ENCODE data around the gene TMA7B.

The TMA7B gene

GRCh38 chr22:39974065-39974464, 13.9 kb downstream of the TMA7B start:
- no peak for TF ChIP-seq CTCF (IDR thresholded peaks at IDR 0.05; ENCODE audit: low read depth, low read length)
- H3K9me3 ChIP-seq = no peaks in the 10 kb centered on the region
- H3K4me1 ChIP-seq = no peaks in the 10 kb centered on the region
- no peak for DNase-seq
- H3K36me3 ChIP-seq = no peaks in the 10 kb centered on the region
- H3K4me3 ChIP-seq (ENCODE audit: low read depth, low read length) = no peak overlapping the region
- H3K27me3 ChIP-seq = peaks cover 28% of the 10 kb centered on the region

DNA sequence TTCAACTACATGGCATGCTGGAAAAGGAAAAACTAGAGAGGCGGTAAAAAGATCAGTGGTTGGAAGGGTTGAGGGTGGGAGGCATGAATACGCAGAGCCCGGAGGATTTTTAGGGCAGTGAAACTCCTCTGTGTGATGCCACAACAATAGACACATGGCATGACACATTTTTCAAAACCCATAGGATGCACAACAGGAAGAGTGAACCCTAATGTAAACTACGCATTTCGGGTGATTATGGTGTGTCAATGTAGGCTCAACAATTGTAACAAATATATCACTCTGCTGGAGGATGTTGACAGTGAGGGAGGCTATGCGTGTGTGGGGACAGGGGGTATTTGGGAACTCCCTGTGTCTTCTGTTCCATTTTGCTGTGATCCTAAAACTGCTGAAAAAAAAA, 18.9 kb downstream of the TMA7B start:
- Histone ChIP-seq H3K4me3 (ENCODE audit: low read depth, low read length) (no peak overlapping the region), H3K9me3 (no peaks in the 10 kb centered on the region; the same call in 1 of the 2 replicates), H3K4me1 (no peaks in the 10 kb centered on the region; the same call in 1 of the 2 replicates), H3K27me3 (peaks cover 14% of the 10 kb centered on the region), H3K36me3 (no peaks in the 10 kb centered on the region)
- TF ChIP-seq CTCF (IDR thresholded peaks at IDR 0.05; ENCODE audit: low read depth, low read length) = no peak
- no peak for DNase-seq

DNA sequence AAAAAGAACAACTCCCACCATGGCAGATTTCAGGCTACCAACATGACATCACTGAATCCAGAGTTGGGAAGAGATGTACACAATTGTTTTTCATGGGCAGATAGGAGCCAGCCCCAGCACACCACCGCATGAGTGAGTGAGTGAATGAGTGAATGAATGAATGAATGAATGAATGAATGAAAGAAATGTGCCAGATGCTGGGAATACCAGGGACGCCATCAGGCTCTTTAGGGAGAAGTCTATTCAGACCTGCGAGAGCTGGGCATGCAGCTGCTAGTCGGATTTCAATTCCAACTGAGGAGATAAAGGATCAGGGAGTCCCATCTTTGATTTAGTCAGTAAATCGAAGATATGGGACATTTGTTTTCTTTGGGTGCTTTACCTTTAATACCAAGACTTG, 19.3 kb downstream of the TMA7B start:
- TF ChIP-seq CTCF (IDR thresholded peaks at IDR 0.05; ENCODE audit: low read depth, low read length) = no peak
- Histone ChIP-seq H3K9me3 (no peaks in the 10 kb centered on the region; the same call in 1 of the 2 replicates), H3K36me3 (no peaks in the 10 kb centered on the region), H3K27me3 (peaks cover 10% of the 10 kb centered on the region), H3K4me1 (no peaks in the 10 kb centered on the region; the same call in 1 of the 2 replicates), H3K4me3 (ENCODE audit: low read depth, low read length) (no peak overlapping the region)
- DNase-seq = no peak

DNA sequence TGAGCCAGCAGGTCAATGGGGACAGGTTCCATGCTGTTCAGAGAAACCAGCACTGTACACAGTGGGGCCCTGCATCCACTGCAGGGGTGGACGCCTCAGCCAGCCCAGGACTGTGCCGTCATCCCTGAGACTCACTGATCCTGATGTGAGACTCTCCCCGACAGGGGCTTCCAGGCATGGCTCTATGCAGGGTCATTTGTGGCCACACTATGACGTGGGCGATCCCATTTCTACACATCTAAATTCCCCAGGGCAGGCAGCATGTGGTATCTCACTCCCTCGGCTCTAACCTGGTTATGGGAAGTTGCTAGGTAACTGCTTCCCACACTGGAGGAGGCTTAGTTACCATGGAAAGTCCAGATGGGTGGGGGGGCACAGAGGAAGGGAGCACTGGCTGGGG, 20.4 kb downstream of the TMA7B start:
- H3K4me3 ChIP-seq (ENCODE audit: low read depth, low read length) = no peak overlapping the region
- no peaks in the 10 kb centered on the region for H3K36me3 ChIP-seq
- no peak for TF ChIP-seq CTCF (IDR thresholded peaks at IDR 0.05; ENCODE audit: low read depth, low read length)
- no peaks in the 10 kb centered on the region; the same call in 1 of the 2 replicates for H3K4me1 ChIP-seq
- no peaks in the 10 kb centered on the region; the same call in 1 of the 2 replicates for H3K9me3 ChIP-seq
- peak; percentile 45 for DNase-seq
- H3K27me3 ChIP-seq = peaks cover 7% of the 10 kb centered on the region

DNA sequence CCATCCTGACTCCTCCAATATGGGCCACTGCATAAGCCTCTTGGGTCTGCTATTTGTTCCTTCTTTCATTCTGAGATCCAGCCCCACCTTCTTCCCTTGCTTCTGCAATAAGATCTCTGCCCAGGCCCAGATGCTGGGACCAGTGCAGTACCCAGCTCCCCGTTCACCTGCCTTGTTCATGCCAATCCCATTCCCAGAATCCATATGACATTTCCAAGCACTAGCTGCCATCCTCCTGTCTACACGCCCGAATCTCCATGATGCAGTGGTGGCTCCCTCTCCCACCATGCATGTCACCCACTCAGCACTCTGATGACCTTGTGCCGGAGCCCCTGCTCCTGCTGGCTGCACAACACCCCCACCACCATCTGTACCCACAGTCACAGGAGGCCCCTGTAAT, 23.1 kb downstream of the TMA7B start:
- H3K4me1 ChIP-seq = no peaks in the 10 kb centered on the region; the same call in 1 of the 2 replicates
- DNase-seq = no peak
- H3K36me3 ChIP-seq = no peaks in the 10 kb centered on the region
- no peaks in the 10 kb centered on the region; the same call in 1 of the 2 replicates for H3K9me3 ChIP-seq
- H3K4me3 ChIP-seq (ENCODE audit: low read depth, low read length) = no peak overlapping the region
- TF ChIP-seq CTCF (IDR thresholded peaks at IDR 0.05; ENCODE audit: low read depth, low read length) = no peak
- no peaks in the 10 kb centered on the region for H3K27me3 ChIP-seq

DNA sequence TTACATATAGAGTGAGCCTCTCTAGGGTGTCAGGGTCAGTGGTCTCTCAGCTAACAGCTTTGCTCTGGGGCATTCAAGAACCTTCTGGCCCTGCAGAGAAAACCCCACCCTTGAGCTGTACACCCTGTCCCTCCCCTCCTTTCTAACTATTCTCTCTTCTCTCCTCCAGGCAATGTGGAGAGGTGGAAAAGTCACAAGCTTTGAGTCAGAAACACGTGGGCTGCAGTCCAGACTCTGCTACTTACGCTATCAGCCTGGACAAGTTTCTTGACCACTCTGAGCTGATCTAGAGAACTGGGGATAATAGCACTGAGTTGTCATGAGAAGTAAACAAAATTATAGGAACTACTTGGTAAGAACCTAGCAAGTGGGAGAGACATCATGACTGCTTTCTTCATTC, 23.8 kb downstream of the TMA7B start:
- TF ChIP-seq CTCF (IDR thresholded peaks at IDR 0.05; ENCODE audit: low read depth, low read length) = no peak
- Histone ChIP-seq H3K4me3 (ENCODE audit: low read depth, low read length) (no peak overlapping the region), H3K9me3 (no peaks in the 10 kb centered on the region; the same call in 1 of the 2 replicates), H3K4me1 (no peaks in the 10 kb centered on the region; the same call in 1 of the 2 replicates), H3K27me3 (no peaks in the 10 kb centered on the region), H3K36me3 (no peaks in the 10 kb centered on the region)
- DNase-seq = no peak
